ENCODE measurements around the gene RPL27A.

Gene RPL27A

DNA sequence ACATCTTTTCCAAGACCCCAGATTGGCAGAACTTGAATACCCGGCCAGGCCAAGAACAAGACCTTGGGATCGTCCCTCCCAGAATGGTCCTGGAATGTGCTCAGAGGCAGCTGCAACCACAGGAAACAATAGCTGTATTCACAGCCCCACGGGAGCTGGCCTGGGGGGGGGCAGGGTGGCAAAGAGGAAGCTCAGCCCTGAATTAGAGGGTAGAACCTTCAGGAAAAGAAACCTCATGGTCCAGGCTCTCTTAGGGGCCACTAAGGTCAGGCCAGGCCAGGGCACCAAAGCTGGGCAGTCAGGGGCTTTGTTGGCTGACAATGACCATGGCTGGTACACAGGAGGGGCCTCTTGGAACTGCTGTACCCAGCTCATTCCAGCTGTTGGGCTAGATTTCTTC is 17.3 kb downstream of the RPL27A start:
- peak; percentile 66 for DNase-seq (ENCODE audit: low read depth)

DNA sequence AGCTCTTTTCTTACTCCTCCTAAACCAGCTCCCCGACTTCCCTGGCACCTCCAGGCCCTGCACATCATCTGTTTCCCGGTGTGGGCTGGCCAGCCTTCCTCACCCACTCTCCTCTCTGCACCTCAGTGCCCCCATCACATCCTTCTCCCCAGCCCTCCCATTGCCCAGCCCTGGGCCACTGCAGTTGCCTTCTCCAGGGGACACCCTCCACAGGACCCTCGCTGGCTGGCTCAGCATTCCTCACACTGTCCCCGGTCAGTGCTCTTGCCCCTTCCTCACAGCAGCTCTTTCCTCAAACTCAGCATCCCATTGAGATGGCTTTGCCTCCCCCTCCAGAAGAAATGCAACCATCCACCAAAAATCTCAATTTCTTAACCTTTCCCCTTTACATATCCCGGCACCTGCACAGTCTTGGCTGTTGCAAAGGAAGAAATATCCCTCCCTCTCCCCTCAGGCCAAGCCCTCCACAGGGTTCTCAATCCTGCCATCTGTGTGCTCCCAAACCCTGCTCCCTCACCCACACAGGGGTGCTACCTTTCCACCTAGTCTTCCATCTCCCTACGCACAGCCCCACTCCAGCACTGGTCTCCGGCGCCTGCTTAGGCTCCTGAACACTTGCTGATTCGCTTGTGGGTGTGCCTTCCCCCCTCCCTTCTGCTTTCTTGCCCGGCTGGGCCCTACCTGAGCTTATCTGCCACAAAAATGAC is 19.5 kb downstream of the RPL27A start:
- DNase-seq (ENCODE audit: low read depth): no peak

DNA sequence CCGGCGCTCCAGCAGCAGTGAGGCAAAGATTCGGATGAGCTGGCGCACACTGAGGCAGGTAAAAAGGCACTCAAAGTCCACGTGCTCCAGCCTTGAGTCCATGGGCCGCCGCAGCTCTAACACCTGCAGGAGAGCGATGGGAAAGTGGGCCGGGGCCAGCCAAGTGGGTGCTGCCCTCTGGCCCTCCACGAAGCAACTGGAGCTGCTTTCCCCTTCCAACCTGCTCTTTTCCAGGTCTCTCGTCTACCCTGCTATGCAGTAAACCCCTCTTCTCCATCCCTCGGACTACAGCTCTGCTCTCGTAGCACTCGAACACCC is 20.0 kb downstream of the RPL27A start:
- DNase-seq (ENCODE audit: low read depth): no peak

DNA sequence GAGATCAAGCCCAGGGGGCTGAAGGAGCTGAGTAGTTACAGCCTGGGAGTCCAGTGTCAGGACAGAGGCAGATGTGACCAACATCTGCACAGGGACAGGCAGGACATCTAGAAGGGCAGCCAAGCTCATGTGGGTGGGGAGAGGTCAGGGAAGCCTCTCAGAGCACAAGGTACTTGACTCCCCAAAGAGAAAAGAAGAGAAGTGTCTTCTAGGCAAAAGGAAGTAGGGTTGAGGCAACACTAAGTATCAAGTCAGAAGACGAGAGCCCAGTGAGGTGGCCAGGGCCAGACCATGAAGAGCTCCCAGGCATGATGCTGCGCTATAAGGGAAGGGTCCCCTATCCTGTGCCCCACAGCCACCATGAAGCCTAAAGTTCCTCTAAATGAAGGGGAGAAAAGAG is 21.5 kb downstream of the RPL27A start:
- no peak for DNase-seq (ENCODE audit: low read depth)

DNA sequence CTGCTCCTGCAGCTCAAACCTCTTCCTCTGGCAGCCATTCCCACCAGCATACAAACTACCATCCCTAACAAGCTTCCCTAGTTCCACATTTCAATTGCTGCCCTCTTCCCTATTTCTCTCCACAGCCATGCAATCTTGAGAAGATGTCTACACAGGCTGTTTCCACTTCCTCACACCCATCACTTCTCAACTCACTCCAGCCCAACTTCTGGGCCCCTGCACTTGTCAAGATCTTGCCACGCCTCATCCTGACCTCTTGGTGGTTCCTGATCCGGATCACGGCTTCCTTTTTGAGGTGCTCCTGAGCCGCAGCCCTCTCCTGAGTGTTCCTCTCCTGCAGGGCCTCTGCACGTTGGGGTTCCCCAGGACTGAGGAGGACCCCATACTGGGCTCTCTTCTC is 22.6 kb downstream of the RPL27A start:
- no peak for DNase-seq (ENCODE audit: low read depth)

DNA sequence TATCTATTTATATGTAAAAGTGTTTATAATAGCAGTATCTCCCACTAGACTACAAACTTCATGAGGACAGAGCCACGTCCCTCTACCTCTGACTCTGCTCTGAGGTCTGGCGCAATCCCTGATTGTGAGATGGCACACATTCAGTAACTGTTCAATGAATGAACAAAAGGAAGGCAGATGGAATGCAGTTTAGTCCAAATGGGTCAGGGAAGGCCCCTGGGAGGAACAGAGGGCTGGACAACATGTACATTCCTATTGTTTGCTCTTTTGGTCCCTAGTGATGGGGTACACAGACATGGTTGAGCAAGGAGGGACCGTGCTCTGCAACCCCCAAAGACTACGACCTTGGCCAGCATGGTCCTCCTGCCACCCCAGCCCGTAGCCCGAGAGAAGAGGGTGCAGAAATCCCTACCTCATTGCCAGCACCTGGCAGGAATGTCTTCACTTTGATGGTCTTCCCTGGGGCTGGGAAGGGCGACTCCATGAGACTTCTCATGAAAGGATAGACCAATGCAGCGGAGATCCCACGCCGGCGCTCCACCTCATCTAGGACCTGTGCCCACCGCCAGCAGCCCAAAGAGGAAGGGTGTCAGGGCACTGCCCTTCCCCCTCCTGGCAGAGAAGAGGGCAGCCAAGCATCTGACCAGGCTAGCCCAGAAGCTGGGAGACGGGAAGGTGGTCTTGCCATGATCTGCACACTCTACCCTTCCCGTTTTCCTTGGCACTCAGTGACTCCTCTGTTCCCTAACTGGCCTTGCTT is 24.3 kb downstream of the RPL27A start:
- DNase-seq (ENCODE audit: low read depth): no peak

DNA sequence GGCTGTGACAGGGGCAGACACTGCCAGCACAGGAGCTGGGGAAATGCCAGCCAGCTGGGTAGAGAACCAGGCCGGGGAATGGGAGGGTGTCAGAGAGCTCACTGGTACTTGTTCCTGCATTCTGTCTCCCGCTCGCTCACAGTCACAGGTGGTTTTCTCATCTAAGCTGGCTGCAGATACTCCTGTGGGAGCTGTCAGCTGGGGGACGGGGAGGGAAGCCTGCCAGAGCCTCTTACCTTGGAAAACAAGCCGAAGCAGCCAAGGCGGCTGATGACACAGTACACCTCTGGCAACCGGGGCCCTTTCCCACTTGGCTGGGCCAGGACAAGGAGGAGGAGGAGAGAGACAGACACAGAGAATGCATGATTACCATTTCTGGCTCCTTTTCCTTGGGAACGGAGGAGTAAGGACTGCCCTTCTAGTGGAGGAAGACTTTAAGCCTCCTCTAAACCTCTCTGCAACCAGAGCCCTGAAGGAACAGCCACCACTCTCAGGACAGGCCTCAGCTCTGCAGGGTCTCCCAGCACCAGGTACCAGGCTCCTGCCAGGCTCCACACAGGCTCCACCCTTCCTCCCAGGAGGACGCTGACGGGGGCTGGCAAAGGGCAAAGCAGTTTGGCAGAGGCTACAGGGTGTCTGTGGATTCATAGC is 25.1 kb downstream of the RPL27A start:
- DNase-seq (ENCODE audit: low read depth): no peak

DNA sequence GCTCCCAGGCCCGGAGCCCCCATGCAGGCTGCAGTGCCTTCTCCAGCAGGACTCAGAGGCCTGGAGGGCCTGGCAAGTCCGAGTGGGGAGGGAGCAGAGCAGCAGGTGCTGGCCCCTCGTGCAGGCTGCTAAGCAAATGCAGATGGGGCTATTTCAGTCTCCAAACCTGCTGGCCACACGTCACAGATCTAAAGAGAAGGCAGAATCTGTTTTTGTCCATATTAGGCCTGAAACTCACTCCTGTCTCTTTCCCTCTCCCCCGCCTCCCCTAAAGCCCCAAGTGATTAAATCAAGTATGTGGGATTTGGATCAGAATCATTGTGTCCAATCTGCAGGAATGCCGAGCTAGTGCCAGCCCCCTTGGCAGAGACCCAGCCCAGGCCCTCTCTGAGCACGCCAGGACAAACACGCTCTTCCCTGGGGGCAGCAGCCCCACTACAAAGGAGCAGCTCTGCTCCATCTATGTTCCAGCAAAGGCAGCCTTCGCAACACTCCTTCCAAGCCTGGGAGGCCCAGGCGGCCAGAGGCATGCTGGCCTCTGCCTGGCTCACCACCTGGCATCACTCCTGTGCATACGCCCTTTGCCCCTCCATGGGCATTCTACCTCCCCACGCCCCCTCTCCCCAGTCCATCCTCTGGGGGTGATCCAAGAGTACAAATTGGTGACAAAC is 26.5 kb downstream of the RPL27A start:
- no peak for DNase-seq (ENCODE audit: low read depth)

DNA sequence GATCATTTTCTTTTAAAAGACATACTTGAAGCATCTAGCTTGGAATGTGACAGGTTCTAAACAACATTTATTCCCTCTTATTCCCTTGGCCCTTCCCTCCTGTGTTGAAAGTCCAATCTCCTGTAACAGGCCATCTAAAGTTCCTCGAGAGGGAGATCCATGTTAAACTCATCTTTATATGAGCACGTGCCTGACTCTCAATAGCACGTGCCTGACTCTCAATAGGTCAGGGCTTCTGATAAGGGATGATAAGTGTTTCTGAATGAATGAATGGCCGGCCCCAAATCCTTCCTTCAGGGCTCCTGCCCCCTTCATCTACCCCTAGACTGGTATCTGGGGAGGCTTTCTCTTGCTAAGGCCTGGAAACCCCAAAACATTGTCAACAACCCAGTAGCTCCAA is 27.2 kb downstream of the RPL27A start:
- DNase-seq (ENCODE audit: low read depth): no peak

DNA sequence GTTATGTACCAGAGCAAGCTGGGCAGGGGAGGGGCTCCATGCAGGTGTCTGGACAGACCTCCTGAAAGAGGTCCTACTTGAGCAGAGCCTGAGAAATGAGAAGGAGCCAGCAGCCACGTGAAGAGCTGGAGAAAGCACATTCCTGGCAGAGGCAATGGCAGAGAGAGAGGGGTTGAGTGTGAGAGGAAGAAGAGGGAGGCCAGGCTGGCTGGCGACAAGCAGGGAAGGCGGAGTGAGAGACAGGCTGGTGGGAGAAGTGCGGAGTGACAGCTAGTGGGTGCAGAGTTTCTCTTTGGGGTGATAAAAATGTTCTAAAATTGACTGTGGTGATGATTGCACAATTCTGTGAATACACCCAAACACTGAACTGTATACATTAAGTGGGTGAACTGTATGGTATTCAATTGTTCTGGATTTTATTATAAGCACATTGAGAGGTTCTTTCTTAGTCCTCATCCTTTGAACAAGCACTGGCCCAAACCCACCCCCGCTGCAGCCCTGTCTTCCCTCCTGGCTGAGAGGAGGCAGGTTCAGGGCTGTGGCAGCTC is 29.4 kb downstream of the RPL27A start:
- no peak for DNase-seq (ENCODE audit: low read depth)

DNA sequence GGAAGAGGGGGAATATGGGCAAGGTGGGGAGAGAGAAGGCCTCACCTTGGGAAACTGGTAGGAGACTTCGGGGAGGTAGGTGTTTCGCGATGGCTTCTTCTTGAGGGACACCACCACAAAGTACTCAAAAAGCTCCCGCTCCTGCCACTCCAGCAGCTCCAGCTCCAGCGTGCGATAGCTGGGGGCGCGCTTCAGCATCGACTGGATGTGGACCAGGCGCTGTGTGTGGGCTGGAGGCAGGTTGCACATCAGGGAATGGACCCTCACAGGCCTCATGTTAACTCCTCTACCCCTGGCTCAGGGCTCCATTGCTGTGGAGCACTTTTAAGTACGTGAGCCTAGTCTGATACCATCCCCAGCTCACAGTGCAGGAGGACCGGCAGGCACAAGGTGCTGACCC is 29.9 kb downstream of the RPL27A start:
- DNase-seq (ENCODE audit: low read depth): no peak

DNA sequence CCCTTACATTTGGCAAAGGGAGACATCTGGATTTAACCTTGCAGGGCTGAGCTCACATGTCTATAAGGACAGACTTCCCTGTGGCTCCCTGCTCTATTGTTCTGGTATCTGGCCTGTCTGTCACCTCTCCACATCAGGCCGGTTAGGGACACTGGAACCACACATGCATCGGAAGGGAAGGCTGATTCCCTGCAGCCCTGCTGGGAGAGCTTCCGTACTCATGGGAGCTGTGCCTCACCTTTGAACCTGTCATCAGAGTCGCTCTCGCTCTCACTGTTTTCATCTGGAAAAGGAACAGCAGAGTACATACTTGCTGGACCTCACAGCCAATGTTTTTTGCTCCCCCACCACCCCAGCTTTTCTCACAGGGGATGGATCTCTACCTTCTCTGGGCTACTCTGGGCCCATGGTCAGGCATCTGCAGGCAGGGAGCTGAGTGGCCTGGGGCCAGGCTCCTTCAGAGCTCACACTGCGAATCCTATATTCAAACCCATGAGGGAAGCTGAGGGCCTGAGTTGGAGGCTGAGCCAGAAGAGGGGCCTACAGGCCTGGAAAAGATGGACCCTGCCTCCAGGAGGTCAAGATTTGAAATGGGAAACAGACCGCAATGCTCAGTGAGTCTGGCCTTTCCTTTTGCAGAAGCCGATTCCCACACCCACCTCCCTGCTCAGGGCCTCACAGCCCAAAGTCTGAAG is 31.3 kb downstream of the RPL27A start:
- no peak for DNase-seq (ENCODE audit: low read depth)

DNA sequence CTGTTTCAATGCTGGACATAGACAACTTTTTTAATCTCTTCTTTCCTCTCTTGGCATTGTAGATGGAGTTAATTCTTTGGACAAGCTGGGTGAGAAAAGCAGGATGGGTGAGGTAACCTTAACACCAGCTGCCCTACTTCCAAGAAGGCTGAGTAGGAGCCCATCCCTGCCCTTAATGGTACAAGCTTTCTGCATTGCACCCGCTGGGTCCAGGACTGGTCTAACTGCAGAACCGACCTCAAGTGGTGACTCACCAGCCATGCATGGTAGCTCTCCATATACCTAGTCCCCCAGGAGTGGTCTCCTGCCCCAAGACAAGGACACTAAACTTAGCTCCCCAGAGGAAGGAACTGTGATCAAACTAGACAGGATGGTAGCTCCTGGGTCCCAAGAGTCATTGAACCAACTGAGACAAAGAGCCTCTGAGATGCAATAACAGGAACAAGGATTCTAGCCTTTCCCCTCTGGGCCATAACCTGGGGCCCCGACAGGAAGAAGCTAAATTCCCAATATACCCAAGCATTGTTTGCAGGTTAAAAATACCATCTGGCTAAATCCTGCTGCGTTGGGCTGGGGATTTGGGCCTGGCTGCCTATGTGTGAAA is 32.1 kb downstream of the RPL27A start:
- DNase-seq (ENCODE audit: low read depth): no peak

DNA sequence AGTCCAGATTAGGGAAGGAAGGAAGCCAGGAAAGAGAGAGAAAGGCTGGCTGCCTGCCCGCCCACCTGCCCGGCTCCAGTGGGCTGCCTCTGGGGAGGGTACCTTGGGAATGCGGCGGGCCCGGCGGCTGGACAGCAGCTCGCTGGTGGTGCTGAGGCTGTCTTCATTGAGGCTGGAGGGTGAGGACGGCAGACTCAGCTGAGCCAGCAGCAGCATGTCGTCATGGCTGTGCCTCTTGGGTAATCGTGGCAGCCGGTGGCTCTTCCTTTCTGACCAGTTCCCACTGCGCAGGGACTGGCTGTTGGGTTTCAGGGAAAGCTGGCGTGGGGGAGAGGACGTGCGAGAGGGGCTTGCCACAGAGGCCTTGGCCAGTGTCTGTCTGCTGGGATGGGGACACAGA is 32.9 kb downstream of the RPL27A start:
- DNase-seq (ENCODE audit: low read depth): no peak

DNA sequence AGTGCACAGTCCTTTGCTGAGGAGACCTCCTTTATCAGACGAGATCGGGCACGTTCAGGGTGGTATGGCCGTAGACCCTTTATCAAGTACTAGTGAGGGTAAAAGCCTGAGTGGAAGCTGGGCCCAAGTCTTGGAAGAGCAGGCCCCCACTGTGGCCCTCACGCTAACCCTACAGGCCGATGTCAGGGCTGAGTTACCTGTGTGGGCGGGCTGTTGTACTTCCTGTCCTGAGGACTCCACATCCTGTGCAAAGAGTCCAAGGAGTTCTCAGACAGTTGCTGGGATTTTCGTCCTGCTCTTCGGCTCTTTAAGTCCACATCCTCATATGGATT is 34.9 kb downstream of the RPL27A start:
- DNase-seq (ENCODE audit: low read depth): no peak

DNA sequence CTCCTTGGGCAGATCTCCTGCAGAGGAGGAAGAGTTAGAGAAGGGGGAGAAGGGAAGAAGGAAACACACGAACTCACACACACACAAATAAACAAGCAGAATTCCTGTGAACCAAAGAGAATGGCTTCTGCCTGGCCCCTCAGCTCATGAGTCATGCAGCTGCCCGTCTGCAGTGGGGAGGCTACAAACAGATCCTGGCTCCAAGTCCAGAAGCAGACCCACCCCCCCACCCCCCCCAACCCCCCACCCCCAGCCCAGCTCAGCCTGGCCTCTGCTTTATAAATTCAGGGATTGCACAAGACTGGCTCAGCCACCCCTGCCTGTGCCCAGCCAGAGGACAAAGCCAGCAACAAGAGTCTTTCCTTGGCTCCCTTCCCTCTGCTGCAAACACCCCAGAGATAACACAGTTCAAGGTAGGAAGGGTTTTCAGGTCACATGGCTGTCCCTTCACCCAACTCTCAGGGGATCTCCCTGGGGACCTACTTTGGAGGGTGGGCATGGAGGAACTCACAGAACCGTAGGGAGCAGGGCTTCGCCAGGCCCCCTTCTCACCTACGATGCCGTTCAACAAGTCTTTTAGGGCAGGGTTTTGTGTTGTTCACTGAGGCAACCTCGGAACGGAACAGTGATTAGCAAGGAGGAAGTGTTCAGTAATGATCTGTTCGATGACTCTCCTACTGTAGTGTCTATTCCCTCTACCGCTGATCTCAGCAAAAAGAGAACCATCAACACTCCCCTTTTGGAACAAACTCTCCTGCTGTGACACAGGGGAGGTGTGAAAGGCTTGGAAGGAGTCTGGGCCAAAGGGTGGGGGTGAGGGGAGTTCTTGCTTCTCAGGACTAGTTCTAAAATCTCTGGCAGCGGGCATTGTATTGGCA is 35.5 kb downstream of the RPL27A start:
- DNase-seq (ENCODE audit: low read depth): peak; percentile 92

DNA sequence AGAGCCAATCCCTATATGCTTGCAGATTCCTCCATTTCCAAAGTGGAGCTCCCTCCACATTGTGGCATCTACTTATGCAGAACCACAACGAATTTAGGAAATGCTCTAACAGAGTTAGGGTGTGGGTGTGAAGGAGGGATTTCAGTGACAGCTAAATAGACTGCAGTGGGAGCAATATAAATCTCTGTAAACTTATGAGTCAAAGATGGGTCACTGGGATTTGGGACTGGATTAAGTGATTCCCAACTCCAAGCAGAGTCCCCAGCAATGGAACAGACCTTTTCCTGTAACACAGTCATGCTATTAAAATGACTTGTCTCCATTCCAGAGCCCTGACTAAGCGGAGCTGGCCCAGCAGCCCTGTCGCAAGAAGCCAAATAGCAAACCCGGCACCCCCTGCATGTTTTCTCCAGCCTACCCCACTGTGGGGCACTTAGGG is 36.6 kb downstream of the RPL27A start:
- peak; percentile 89 for DNase-seq (ENCODE audit: low read depth)

DNA sequence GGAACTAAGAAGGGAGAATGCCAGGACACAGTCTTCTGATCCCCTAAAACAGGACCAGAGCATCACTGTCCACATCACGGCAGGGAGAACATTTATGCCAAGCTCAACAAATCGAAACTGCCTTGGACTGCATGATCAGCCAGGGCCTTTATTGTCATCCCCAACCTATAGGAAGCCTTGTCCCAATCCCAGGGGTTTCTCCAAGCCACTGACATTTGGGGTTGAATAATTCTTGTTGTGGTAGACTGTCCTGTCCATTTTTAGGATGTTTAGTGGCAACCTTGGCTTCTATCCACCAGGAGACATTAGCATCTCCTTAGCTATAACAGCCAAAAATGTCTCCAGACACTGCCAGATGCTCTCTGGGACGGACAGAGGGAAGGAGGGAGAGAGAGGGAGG is 37.1 kb downstream of the RPL27A start:
- DNase-seq (ENCODE audit: low read depth): no peak

DNA sequence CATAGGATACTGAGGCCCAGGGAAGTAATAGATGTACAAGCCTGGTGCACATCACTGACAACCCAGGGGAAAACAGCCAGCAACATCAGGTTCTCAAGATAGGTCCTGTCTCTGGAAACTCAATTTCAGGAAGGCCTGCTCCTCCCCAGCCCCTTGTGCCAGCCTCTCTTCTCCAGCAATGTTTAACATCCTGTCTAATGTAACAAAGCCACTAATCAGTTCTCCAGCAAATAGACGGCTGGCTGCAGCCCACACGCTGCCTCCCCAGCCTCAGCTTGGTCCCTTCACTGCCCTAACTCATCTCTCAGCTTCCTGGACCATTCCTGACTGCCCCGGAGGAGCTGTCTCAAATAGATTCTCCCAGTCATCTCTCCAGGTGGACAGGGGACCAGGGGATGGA is 37.8 kb downstream of the RPL27A start:
- no peak for DNase-seq (ENCODE audit: low read depth)

DNA sequence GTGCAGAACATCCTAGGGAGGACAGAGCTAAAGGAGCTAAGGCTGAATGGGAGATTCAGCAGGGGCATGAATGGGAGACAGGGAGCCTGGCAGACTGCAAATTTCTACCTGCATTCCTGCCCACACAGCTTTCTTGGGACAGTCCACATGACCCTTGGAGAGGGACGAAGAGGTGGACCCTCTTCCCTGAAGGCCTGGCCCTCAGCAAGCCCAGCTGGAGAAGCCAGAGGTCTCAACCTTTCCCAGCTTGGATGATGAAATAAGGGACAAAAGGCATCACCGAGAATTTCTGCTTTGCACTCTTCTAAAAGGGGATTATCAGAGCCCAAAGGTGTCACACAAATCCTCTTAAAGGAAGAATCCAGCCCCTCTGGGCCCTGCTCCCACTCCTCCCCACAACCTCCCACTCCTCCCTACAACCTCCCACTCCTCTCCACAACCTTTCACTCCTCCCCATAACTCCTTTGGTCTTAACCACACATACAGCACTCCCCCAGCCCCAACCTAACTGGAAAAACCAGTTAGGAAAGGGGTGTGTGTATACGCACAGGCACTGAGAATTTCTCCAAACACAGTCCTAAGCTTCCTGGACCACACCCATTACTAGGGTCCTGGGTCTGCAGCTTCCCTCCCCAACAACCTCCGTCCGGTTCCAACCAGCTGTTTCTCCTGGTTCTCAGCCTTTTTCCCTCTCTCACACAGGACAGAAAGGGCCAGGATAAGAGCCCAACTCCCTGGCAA is 38.4 kb downstream of the RPL27A start:
- no peak for DNase-seq (ENCODE audit: low read depth)
